ENCODE results near the gene CDCP1.

- TF ChIP-seq CTCF (IDR thresholded peaks at IDR 0.05) (peak; percentile 61 to 99 (median 96)), POLR2A (IDR thresholded peaks at IDR 0.05) (peak in 1 of 2 donors; percentile 25)
Measured at GRCh38 chr3:45037720-45038455, 108.3 kb downstream of the CDCP1 start.
